Cardiac muscle cell (in vitro differentiated cells and primary cell): ENCODE measurements around the gene ANXA9. TPM values are rescaled to one million over a fixed set of nuclear protein-coding genes. Genes with fewer than 3 reads are reported as not detected.
A peak's percentile ranks its signal among the peaks of the same experiment; 100 is the strongest.

ENCODE experiments used
- DNase-seq, 2 donors: peaks; one replicate each; pipeline versions ENCODE4 v3.0.0 to v3.0.0-alpha.2; 2010 to 2017; ENCODE audit warnings: low read depth in 1 of 2, low spot score in 1 of 2
- H3K27ac ChIP-seq: fragments of 200-600 bp; sonication (generic); 2 replicates; pipeline ENCODE4 v1.5.1; 2016
- H3K27me3 ChIP-seq: fragments of 200-600 bp; sonication (generic); 2 replicates; pipeline ENCODE4 v1.6.0; 2016; ENCODE audit warnings: control low read depth
- H3K36me3 ChIP-seq: fragments of 200-600 bp; sonication (generic); 2 replicates; pipeline ENCODE4 v1.5.1; 2016; ENCODE audit warnings: control low read depth
- H3K4me1 ChIP-seq: fragments of 200-600 bp; sonication (generic); 2 replicates; pipeline ENCODE4 v1.8.1; 2017; ENCODE audit warnings: low read depth, mild to moderate bottlenecking, mixed run types
- H3K4me3 ChIP-seq: fragments of 200-600 bp; sonication (generic); 2 replicates; pipeline ENCODE4 v1.5.1; 2016; ENCODE audit warnings: mild to moderate bottlenecking
- H3K9me3 ChIP-seq: fragments of 200-600 bp; sonication (generic); 2 replicates; pipeline ENCODE4 v1.5.1; 2017; ENCODE audit warnings: low read depth, mild to moderate bottlenecking, control low read depth
- CTCF ChIP-seq: IDR thresholded peaks from 2 replicates; pipeline ENCODE4 v1.5.1; 2012; ENCODE audit warnings: low read depth, mild to moderate bottlenecking, low read length
- polyA plus RNA-seq: library from polyadenylated mRNA; unstranded; fragments of >200 nt; fragmentation: Nextera tagmentation; extraction: Ambion mirVana; gene quantifications from 2 replicates; pipeline ENCODE4 v1.2.1, GENCODE V29; 2016
- total RNA-seq: library from RNA; depleted of rRNA; stranded (reverse); fragments of >200 nt; gene quantifications from 2 replicates; pipeline ENCODE4 v1.2.3, GENCODE V29; 2016

The ANXA9 gene
- total and polyA plus RNA-seq, 2 experiments from 2014 or later: 1.7 to 2.0 TPM

- Histone ChIP-seq H3K4me3 (no peak overlapping the region), H3K4me1 (no peaks in the 10 kb centered on the region), H3K9me3 (no peaks in the 10 kb centered on the region), H3K36me3 (peaks cover 5% of the 10 kb centered on the region), H3K27ac (no peak overlapping the region), H3K27me3 (no peaks in the 10 kb centered on the region)
- no peak for TF ChIP-seq CTCF
- no peak for DNase-seq
These were observed 13.4 kb downstream of the ANXA9 start for GRCh38 chr1:150995460-150995859.

- peak; percentile 46 to 62 for DNase-seq
- TF ChIP-seq CTCF: peak; percentile 63
- Histone ChIP-seq H3K27me3 (no peaks in the 10 kb centered on the region), H3K36me3 (peaks cover 5% of the 10 kb centered on the region), H3K9me3 (no peaks in the 10 kb centered on the region), H3K27ac (no peak overlapping the region), H3K4me1 (no peaks in the 10 kb centered on the region), H3K4me3 (no peak overlapping the region)
These were observed 13.8 kb downstream of the ANXA9 start for GRCh38 chr1:150995896-150996295.

GRCh38 chr1:150997126-150997872 is 15.2 kb downstream of the ANXA9 start:
- TF ChIP-seq CTCF: no peak
- Histone ChIP-seq H3K4me3 (no peak overlapping the region), H3K27me3 (no peaks in the 10 kb centered on the region)

GRCh38 chr1:150997949-150998348 is 15.9 kb downstream of the ANXA9 start:
- no peak for DNase-seq
- H3K36me3 ChIP-seq: peaks cover 5% of the 10 kb centered on the region
- no peaks in the 10 kb centered on the region for H3K4me1 ChIP-seq
- H3K27ac ChIP-seq: no peak overlapping the region
- TF ChIP-seq CTCF: no peak
- no peaks in the 10 kb centered on the region for H3K9me3 ChIP-seq
- H3K27me3 ChIP-seq: no peaks in the 10 kb centered on the region
- H3K4me3 ChIP-seq: no peak overlapping the region

More at GRCh38 chr1:150997126-150997872, 15.2 kb downstream of the ANXA9 start:
- no peak for DNase-seq
- Histone ChIP-seq H3K36me3 (peaks cover 5% of the 10 kb centered on the region), H3K27ac (no peak overlapping the region), H3K9me3 (no peaks in the 10 kb centered on the region), H3K4me1 (no peaks in the 10 kb centered on the region)

GRCh38 chr1:150999051-150999674 is 17.1 kb downstream of the ANXA9 start:
- DNase-seq: peak in 1 of 2 donors; percentile 81
- Histone ChIP-seq H3K36me3 (peaks cover 5% of the 10 kb centered on the region), H3K4me3 (no peak overlapping the region), H3K9me3 (no peaks in the 10 kb centered on the region), H3K4me1 (no peaks in the 10 kb centered on the region), H3K27ac (no peak overlapping the region), H3K27me3 (no peaks in the 10 kb centered on the region)
- TF ChIP-seq CTCF: no peak
